ENCODE results near the gene CIDEC.

The CIDEC gene, protein sequence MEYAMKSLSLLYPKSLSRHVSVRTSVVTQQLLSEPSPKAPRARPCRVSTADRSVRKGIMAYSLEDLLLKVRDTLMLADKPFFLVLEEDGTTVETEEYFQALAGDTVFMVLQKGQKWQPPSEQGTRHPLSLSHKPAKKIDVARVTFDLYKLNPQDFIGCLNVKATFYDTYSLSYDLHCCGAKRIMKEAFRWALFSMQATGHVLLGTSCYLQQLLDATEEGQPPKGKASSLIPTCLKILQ

DNA sequence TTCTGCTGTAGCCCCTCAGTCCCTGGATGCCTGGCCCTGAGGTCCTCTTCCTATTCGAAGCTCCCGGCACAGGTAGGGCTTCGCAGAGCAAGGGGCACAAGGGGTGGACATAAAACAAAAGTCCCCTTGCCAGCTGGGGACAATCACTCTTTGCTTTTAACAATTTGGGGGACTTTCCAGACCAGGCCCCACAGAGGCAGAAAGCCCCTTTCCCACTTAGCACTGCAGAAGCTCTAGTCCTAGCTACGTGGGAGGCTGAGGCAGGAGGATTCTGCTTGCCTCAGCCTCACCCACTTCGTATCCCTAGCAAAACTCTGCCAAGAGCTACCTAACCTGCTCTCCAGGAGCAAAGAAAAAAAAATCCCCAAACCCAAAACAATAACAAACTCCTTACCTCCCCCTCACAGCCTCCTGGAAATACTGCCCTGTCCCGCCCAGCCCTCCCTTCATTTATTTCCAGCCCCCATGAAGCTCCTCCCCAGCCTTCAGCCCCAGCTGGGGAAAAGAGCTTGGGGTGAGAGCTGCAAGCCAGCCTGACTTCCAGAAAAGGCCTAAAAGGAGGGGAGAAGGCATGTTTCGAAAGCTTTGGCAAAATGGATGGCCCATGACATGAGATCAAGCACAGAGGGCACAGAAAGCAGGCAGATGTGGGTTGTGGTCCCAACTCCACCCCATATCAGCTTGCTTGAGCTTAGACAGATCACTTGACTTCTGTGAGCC is at the start of gene CIDEC:
Gene CIDEC, minus strand, starts transcription at position 424 of the 720 bp plus-strand sequence. CDS start 1,767 bp downstream, outside the sequence.
- Mint-ChIP-seq H3K27me3 (no peaks in the 10 kb centered on the region), H3K4me1 (no peaks in the 10 kb centered on the region), H3K36me3 (no peaks in the 10 kb centered on the region), H3K27ac (no peak within 1 kb of the TSS), H3K9me3 (no peaks in the 10 kb centered on the region), H3K4me3 (no peak within 1 kb of the TSS)

- no peaks in the 10 kb centered on the region for H3K36me3 Mint-ChIP-seq
- H3K4me3 Mint-ChIP-seq = no peak overlapping the region
- peaks cover 2% of the 10 kb centered on the region for H3K27me3 Mint-ChIP-seq
- H3K9me3 Mint-ChIP-seq = no peaks in the 10 kb centered on the region
- H3K27ac Mint-ChIP-seq = no peak overlapping the region
- H3K4me1 Mint-ChIP-seq = peaks cover 10% of the 10 kb centered on the region
Observed at GRCh38 chr3:9928158-9928557, 48.1 kb upstream of the CIDEC start.

GRCh38 chr3:9918261-9919038 is 38.4 kb upstream of the CIDEC start:
- Mint-ChIP-seq H3K4me3 (no peak overlapping the region), H3K27me3 (no peaks in the 10 kb centered on the region), H3K36me3 (no peaks in the 10 kb centered on the region), H3K4me1 (peaks cover 5% of the 10 kb centered on the region), H3K9me3 (no peaks in the 10 kb centered on the region), H3K27ac (no peak overlapping the region)

DNA sequence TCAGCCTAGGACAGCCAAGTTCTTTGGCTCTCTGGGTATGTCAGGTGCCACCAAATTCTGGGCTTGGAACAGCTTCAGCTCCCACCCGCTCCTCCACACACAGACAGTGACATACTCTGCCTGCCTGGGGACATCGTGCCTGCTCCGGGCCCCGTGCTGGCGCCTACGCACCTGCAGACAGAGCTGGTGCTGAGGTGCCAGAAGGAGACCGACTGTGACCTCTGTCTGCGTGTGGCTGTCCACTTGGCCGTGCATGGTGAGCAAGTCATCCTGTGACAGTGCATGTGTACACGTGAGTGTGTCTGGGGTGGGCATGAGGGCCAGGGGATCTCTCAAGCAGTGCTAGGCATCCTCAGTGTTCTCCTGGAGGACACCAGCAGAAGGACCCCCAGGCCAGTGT is 37.8 kb upstream of the CIDEC start:
- H3K36me3 Mint-ChIP-seq = no peaks in the 10 kb centered on the region
- no peak overlapping the region for H3K27ac Mint-ChIP-seq
- H3K4me3 Mint-ChIP-seq = no peak overlapping the region

DNA sequence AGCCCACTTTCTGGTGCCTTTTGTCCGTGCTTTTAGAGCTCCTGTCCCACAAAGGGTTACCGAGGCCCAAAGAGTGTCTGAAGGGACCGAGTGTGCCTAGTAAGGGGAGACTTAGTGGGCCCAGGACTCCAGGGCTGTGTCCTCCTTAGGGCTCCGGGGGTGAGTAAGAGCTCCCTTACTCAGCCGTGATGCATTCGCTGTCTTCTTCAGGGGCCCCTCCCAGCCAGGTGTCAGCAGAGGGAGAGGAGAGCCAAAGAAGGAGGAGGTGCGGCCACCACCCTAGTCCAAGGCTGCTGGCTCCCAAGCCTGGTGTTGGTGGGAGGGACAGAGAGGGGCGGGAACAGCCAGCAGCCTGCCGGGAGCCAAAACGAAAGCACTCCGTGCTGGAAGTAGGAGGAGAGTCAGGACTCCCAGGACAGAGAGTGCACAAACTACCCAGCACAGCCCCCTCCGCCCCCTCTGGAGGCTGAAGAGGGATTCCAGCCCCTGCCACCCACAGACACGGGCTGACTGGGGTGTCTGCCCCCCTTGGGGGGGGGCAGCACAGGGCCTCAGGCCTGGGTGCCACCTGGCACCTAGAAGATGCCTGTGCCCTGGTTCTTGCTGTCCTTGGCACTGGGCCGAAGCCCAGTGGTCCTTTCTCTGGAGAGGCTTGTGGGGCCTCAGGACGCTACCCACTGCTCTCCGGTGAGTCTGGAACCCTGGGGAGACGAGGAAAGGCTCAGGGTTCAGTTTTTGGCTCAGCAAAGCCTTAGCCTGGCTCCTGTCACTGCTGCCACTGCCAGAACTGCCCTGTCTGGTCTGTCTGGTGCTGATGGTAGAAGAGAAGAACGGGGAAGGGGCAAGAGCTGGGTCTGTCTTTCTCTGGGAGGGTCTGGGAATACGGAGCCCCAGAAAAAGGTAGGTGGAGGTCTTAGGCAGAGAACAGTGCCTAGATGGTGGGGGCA is 37.0 kb upstream of the CIDEC start, which contains the start of gene IL17RC:
Gene IL17RC, plus strand, starts transcription at position 365 of the 947 bp plus-strand sequence. Its CDS starts 218 bp downstream, at position 583.
- Mint-ChIP-seq H3K4me1 (peaks cover 9% of the 10 kb centered on the region), H3K27me3 (peaks cover 2% of the 10 kb centered on the region), H3K9me3 (no peaks in the 10 kb centered on the region), H3K27ac (peak within 1 kb of the TSS; percentile 51), H3K36me3 (no peaks in the 10 kb centered on the region), H3K4me3 (peak within 1 kb of the TSS; percentile 78)

More for the DNA sequence above, 37.8 kb upstream of the CIDEC start:
- Mint-ChIP-seq H3K4me1 (peaks cover 5% of the 10 kb centered on the region), H3K9me3 (no peaks in the 10 kb centered on the region), H3K27me3 (no peaks in the 10 kb centered on the region)

DNA sequence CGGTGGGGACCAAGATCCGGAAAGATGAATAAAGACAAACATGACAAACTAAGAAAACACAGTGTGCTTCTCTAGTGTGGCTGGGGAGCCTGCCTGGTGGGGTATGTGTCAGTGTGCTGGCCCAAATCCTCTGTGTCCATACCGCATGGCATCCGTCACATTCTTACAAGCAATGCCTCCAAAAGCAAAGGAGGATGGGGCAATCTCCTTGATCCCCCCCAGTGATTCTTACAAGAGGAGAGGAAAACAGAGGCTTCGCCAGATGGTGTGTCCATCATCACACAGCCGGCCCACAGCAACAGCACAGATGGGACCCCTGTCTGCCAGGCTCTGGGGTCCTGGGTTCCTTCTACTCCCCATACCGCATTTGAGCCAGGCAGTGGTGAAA is 36.3 kb upstream of the CIDEC start:
- no peak overlapping the region for H3K27ac Mint-ChIP-seq
- peak overlapping the region; percentile 69 for H3K4me3 Mint-ChIP-seq
- H3K27me3 Mint-ChIP-seq = peaks cover 2% of the 10 kb centered on the region
- H3K36me3 Mint-ChIP-seq = no peaks in the 10 kb centered on the region
- H3K9me3 Mint-ChIP-seq = no peaks in the 10 kb centered on the region
- peaks cover 9% of the 10 kb centered on the region for H3K4me1 Mint-ChIP-seq

DNA sequence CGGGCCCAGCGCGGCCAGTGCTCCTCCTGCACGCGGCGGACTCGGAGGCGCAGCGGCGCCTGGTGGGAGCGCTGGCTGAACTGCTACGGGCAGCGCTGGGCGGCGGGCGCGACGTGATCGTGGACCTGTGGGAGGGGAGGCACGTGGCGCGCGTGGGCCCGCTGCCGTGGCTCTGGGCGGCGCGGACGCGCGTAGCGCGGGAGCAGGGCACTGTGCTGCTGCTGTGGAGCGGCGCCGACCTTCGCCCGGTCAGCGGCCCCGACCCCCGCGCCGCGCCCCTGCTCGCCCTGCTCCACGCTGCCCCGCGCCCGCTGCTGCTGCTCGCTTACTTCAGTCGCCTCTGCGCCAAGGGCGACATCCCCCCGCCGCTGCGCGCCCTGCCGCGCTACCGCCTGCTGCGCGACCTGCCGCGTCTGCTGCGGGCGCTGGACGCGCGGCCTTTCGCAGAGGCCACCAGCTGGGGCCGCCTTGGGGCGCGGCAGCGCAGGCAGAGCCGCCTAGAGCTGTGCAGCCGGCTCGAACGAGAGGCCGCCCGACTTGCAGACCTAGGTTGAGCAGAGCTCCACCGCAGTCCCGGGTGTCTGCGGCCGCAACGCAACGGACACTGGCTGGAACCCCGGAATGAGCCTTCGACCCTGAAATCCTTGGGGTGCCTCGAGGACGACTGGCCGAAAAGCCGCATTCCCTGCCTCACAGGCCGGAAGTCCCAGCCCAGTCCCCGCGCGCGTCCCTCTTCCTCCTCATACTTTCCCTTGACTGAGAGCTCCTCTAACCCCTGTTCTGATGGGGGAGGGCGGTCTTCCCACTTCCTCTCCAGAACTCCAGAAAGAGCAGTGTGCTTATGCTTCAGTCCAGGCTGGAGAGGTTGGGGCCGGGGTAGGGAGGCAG is 35.4 kb upstream of the CIDEC start:
- H3K27ac Mint-ChIP-seq = peak overlapping the region; percentile 51
- peaks cover 2% of the 10 kb centered on the region for H3K27me3 Mint-ChIP-seq
- no peaks in the 10 kb centered on the region for H3K9me3 Mint-ChIP-seq
- H3K36me3 Mint-ChIP-seq = no peaks in the 10 kb centered on the region
- peak overlapping the region; percentile 78 for H3K4me3 Mint-ChIP-seq
- H3K4me1 Mint-ChIP-seq = peaks cover 9% of the 10 kb centered on the region

DNA sequence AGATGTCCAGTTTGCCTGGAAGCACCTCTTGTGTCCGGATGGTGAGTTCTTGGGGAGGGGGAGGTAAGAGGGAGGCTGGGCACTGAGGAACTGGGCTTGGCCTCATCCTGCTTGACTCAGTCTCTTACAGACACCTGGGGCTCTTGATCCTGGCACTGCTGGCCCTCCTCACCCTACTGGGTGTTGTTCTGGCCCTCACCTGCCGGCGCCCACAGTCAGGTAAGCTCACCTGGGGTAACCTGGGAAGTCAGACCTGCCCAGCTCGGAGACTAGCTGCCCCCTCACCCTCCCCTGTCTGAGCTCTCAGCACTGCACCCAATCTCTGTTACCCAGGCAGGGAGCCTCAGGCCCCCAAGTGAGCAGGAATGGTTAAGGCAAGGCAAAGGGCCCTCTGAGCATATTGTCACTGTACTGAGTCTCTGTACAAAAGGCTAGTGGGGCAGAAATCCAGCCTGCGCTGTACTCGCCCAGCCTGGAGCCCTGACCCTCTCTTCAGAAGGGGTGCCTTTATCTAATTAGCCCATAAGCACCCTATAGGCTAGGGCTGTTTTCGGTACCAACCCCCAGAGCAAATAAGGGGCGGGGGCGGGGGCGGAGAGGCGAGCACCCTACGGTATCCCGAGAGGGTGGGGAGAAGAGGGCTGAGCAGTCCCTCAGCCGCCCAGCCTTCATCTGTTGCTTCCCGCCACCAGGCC is 34.7 kb upstream of the CIDEC start:
- Mint-ChIP-seq H3K27me3 (peaks cover 2% of the 10 kb centered on the region), H3K4me3 (peak overlapping the region; percentile 47), H3K9me3 (no peaks in the 10 kb centered on the region), H3K4me1 (peaks cover 11% of the 10 kb centered on the region), H3K27ac (no peak overlapping the region), H3K36me3 (no peaks in the 10 kb centered on the region)

GRCh38 chr3:9914011-9914410 is 34.0 kb upstream of the CIDEC start:
- peaks cover 2% of the 10 kb centered on the region for H3K27me3 Mint-ChIP-seq
- H3K4me1 Mint-ChIP-seq = peaks cover 18% of the 10 kb centered on the region
- H3K36me3 Mint-ChIP-seq = no peaks in the 10 kb centered on the region
- peak overlapping the region; percentile 7 for H3K4me3 Mint-ChIP-seq
- no peaks in the 10 kb centered on the region for H3K9me3 Mint-ChIP-seq
- no peak overlapping the region for H3K27ac Mint-ChIP-seq

DNA sequence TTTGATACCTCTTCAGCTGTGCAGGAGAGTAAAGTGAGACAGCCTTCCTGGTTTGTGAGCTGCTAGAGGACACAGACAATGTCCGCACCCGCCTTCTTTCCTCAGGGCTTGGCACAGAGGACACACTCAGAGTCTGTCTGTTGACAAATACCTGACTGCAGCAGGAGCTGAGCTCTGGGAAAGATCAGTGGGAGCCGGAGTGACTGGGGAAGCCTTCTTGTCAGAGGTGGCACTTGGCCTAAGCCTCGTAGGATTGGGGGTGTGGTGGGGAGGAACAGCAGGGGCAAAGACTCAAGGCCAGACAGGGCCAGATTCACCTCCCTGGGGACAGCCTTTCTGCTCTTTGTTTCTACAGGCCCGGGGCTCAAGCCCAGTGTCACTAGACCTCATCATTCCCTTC is 33.5 kb upstream of the CIDEC start:
- Mint-ChIP-seq H3K27ac (no peak overlapping the region), H3K27me3 (peaks cover 2% of the 10 kb centered on the region), H3K4me1 (peaks cover 18% of the 10 kb centered on the region), H3K36me3 (no peaks in the 10 kb centered on the region), H3K4me3 (no peak overlapping the region), H3K9me3 (no peaks in the 10 kb centered on the region)

- Mint-ChIP-seq H3K4me3 (no peak overlapping the region), H3K4me1 (peaks cover 18% of the 10 kb centered on the region), H3K36me3 (no peaks in the 10 kb centered on the region), H3K27me3 (peaks cover 2% of the 10 kb centered on the region), H3K27ac (no peak overlapping the region), H3K9me3 (no peaks in the 10 kb centered on the region)
Observed at GRCh38 chr3:9912294-9912935, 32.4 kb upstream of the CIDEC start.

DNA sequence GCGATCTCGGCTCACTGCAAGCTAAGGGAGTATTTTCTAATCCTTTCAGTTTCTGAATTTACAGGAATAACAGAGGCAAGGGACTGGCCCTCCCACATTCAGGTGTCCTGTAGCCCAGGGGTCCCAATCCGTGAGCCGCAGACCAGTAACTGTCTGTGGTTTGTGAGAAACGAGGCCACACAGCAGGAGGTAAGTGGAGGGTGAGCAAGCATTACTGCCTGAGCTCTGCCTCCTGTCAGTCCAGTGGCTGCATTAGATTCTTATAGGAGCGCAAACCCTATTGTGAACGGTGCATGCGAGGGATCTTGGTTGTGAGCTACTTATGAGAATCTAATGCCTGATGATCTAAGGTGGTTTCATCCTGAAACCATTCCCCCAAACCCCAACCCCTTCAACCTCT is 31.8 kb upstream of the CIDEC start:
- peaks cover 16% of the 10 kb centered on the region for H3K4me1 Mint-ChIP-seq
- H3K36me3 Mint-ChIP-seq = no peaks in the 10 kb centered on the region
- H3K27ac Mint-ChIP-seq = no peak overlapping the region

GRCh38 chr3:9909221-9910013 is 29.4 kb upstream of the CIDEC start:
- H3K27me3 Mint-ChIP-seq = peaks cover 2% of the 10 kb centered on the region
- no peak overlapping the region for H3K4me3 Mint-ChIP-seq
- H3K27ac Mint-ChIP-seq = peak overlapping the region; percentile 1
- no peaks in the 10 kb centered on the region for H3K9me3 Mint-ChIP-seq
- H3K4me1 Mint-ChIP-seq = peaks cover 13% of the 10 kb centered on the region
- H3K36me3 Mint-ChIP-seq = no peaks in the 10 kb centered on the region

More for the DNA sequence above, 31.8 kb upstream of the CIDEC start:
- Mint-ChIP-seq H3K4me3 (no peak overlapping the region), H3K9me3 (no peaks in the 10 kb centered on the region), H3K27me3 (peaks cover 2% of the 10 kb centered on the region)

All from activated naive CD4-positive, alpha-beta T cell treated with anti-CD3 and anti-CD28 coated beads, Interleukin-2, amount 50 U/mL, for 24 hours (primary cell).